Fibroblast of upper back skin (primary cell): ENCODE measurements around the gene EIF2S3.
"Not testable (repeated sequence)": the region's sequence is repeated elsewhere in the genome, so short reads cannot be mapped to it uniquely, and the experiment has no call there.

Experiments
- DNase-seq: peaks from one replicate; pipeline ENCODE4 v3.0.0-alpha.2; 2013

EIF2S3 gene

GRCh38 chrX:24054182-24055042 is at the start of gene EIF2S3:
EIF2S3 (plus strand) TSS chrX:24054956; CDS start chrX:24054969, 13 bp downstream.
- DNase-seq: peak; percentile 96

- no peak for DNase-seq
Measured at GRCh38 chrX:24005028-24005427, 49.7 kb upstream of the EIF2S3 start.

- DNase-seq: no peak
Measured at GRCh38 chrX:24005867-24006266, 48.9 kb upstream of the EIF2S3 start.

GRCh38 chrX:24012266-24012665 is 42.5 kb upstream of the EIF2S3 start:
- DNase-seq: no peak

- no peak for DNase-seq
Measured at GRCh38 chrX:24014388-24015018, 40.3 kb upstream of the EIF2S3 start.

- no peak for DNase-seq
Measured at GRCh38 chrX:24017674-24018073, 37.1 kb upstream of the EIF2S3 start.

- no peak for DNase-seq
Measured at GRCh38 chrX:24018809-24019208, 35.9 kb upstream of the EIF2S3 start.

GRCh38 chrX:24019448-24019847 is 35.3 kb upstream of the EIF2S3 start:
- DNase-seq: no peak

- DNase-seq: peak; percentile 21
Measured at GRCh38 chrX:24020306-24020876, 34.4 kb upstream of the EIF2S3 start.

- no peak for DNase-seq
Measured at GRCh38 chrX:24023544-24023943, 31.2 kb upstream of the EIF2S3 start.

GRCh38 chrX:24023972-24024669 is 30.6 kb upstream of the EIF2S3 start:
- no peak for DNase-seq

GRCh38 chrX:24024819-24025740 is 29.7 kb upstream of the EIF2S3 start:
- peak; percentile 94 for DNase-seq

GRCh38 chrX:24025741-24026403 is 28.9 kb upstream of the EIF2S3 start:
- DNase-seq: peak; percentile 61

- peak; percentile 10 for DNase-seq
Measured at GRCh38 chrX:24026432-24026831, 28.3 kb upstream of the EIF2S3 start.

- no peak for DNase-seq
Measured at GRCh38 chrX:24027086-24027485, 27.7 kb upstream of the EIF2S3 start, which contains the start of gene KLHL15. KLHL15 (minus strand) TSS chrX:24027186; CDS start chrX:24006693, 20,493 bp downstream.

- no peak for DNase-seq
Measured at GRCh38 chrX:24027985-24028384, 26.8 kb upstream of the EIF2S3 start.

- no peak for DNase-seq
Measured at GRCh38 chrX:24030597-24030996, 24.2 kb upstream of the EIF2S3 start.

- no peak for DNase-seq
Measured at GRCh38 chrX:24034485-24034884, 20.3 kb upstream of the EIF2S3 start.

GRCh38 chrX:24037729-24038128 is 17.0 kb upstream of the EIF2S3 start:
- no peak for DNase-seq

- not testable (repeated sequence) for DNase-seq
Measured at GRCh38 chrX:24046060-24046459, 8.7 kb upstream of the EIF2S3 start.

- DNase-seq: not testable (repeated sequence)
Measured at GRCh38 chrX:24049643-24050042, 5.1 kb upstream of the EIF2S3 start.
